ENCODE measurements around the gene ELMO1.

The ELMO1 gene

GRCh38 chr7:37113661-37114355 lies 334.9 kb downstream of the ELMO1 start:
- H3K36me3 Mint-ChIP-seq (ENCODE audit: low read depth) = peaks cover 22% of the 10 kb centered on the region
- H3K27ac Mint-ChIP-seq = no peak overlapping the region
- H3K27me3 Mint-ChIP-seq (ENCODE audit: low read depth) = no peaks in the 10 kb centered on the region
- no peak overlapping the region for H3K4me3 Mint-ChIP-seq
- no peaks in the 10 kb centered on the region for H3K9me3 Mint-ChIP-seq
- H3K4me1 Mint-ChIP-seq (ENCODE audit: low read depth) = peaks cover 29% of the 10 kb centered on the region
- peak; percentile 9 for DNase-seq (ENCODE audit: low spot score)

- Mint-ChIP-seq H3K4me1 (ENCODE audit: low read depth) (peaks cover 37% of the 10 kb centered on the region), H3K4me3 (no peak overlapping the region), H3K27ac (no peak overlapping the region), H3K9me3 (no peaks in the 10 kb centered on the region), H3K27me3 (ENCODE audit: low read depth) (no peaks in the 10 kb centered on the region), H3K36me3 (ENCODE audit: low read depth) (peaks cover 29% of the 10 kb centered on the region)
- DNase-seq (ENCODE audit: low spot score) = no peak
Measured at GRCh38 chr7:37112876-37113275, 335.8 kb downstream of the ELMO1 start.

DNA sequence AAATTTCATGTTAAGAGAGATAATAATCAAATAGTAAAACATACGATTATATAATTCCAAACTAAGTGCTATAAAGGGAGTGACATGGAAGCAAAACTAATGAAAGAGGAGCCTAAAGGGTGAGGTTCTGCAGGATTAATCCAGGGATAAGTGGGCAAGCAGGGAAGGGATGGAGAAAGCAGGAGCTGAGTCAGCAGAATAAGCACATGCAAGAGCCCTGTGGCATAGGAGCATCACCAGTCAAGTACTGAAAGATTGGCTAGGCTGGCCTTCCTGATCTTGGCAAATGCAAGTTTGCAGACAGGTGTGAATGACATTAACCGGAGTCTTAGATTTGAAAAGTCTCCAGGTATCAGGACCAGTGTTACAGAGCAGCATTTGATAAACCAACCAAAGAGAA lies 336.4 kb downstream of the ELMO1 start:
- Mint-ChIP-seq H3K4me1 (ENCODE audit: low read depth) (peaks cover 37% of the 10 kb centered on the region), H3K27me3 (ENCODE audit: low read depth) (no peaks in the 10 kb centered on the region), H3K36me3 (ENCODE audit: low read depth) (peaks cover 29% of the 10 kb centered on the region), H3K27ac (no peak overlapping the region), H3K9me3 (no peaks in the 10 kb centered on the region), H3K4me3 (no peak overlapping the region)
- DNase-seq (ENCODE audit: low spot score) = no peak

DNA sequence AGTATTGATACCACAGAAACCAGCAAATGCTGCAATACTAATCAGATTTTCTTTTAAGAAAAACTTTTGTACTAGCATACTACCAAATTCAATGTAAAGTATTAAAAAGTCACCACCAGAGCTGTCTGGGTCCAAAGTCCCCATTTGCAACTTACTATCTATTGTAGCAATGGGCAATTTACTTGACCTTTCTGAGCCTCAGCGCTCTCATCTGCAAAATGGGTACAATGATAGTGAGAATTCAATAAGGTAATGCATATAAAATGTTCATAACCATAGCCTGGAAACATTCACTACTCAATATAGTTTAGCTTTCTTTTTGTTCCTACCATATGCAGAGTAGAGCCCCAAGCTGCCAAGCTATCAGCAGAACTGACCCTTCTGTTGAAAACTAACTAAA lies 337.2 kb downstream of the ELMO1 start:
- no peaks in the 10 kb centered on the region for H3K9me3 Mint-ChIP-seq
- peaks cover 29% of the 10 kb centered on the region for H3K36me3 Mint-ChIP-seq (ENCODE audit: low read depth)
- DNase-seq (ENCODE audit: low spot score) = no peak
- H3K4me1 Mint-ChIP-seq (ENCODE audit: low read depth) = peaks cover 33% of the 10 kb centered on the region
- no peaks in the 10 kb centered on the region for H3K27me3 Mint-ChIP-seq (ENCODE audit: low read depth)
- H3K27ac Mint-ChIP-seq = no peak overlapping the region
- no peak overlapping the region for H3K4me3 Mint-ChIP-seq

DNA sequence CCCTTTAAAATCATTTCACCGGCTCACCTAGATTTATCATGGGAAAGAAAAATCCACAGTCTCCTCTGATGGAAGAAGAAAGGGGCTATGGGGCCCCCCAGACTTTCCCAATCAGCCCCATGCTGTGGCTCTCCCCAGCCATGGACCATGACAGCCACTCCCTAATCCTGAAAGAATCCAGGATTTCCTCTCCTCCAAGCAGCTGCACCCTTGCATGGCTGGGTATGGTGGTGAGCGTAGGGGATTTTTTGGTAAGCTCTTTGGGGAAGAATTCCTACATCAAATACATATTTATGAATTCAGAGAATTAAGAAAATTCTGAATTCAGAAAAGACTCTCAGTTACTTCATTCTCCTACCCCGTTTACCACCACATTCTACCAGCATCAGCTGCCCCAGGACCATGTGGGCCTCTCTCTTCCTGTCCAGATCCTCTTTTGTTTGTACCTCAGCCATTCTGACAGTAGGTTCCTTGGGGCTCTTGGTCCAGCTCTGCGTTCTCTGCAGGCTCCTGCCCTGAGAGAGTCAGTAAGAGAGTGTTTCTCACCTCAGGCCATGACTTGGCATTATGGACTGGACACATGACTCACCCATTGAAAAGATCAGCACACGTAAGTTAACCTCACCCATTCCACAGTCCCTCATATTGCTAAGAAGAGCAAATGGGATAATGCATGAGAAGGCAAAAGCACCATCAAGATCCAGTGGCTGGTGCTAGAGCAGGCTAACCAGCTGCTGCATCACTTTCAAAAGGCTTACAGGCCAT lies 337.8 kb downstream of the ELMO1 start:
- H3K4me3 Mint-ChIP-seq = no peak overlapping the region
- H3K27me3 Mint-ChIP-seq (ENCODE audit: low read depth) = no peaks in the 10 kb centered on the region
- H3K36me3 Mint-ChIP-seq (ENCODE audit: low read depth) = peaks cover 29% of the 10 kb centered on the region
- peak overlapping the region; percentile 29 for H3K27ac Mint-ChIP-seq
- DNase-seq (ENCODE audit: low spot score) = no peak
- H3K9me3 Mint-ChIP-seq = no peaks in the 10 kb centered on the region
- H3K4me1 Mint-ChIP-seq (ENCODE audit: low read depth) = peaks cover 28% of the 10 kb centered on the region

- no peak overlapping the region for H3K27ac Mint-ChIP-seq
- no peaks in the 10 kb centered on the region for H3K27me3 Mint-ChIP-seq (ENCODE audit: low read depth)
- peaks cover 29% of the 10 kb centered on the region for H3K36me3 Mint-ChIP-seq (ENCODE audit: low read depth)
- H3K9me3 Mint-ChIP-seq = no peaks in the 10 kb centered on the region
- H3K4me1 Mint-ChIP-seq (ENCODE audit: low read depth) = peaks cover 28% of the 10 kb centered on the region
- H3K4me3 Mint-ChIP-seq = no peak overlapping the region
- no peak for DNase-seq (ENCODE audit: low spot score)
Measured at GRCh38 chr7:37109843-37110242, 338.8 kb downstream of the ELMO1 start.

DNA sequence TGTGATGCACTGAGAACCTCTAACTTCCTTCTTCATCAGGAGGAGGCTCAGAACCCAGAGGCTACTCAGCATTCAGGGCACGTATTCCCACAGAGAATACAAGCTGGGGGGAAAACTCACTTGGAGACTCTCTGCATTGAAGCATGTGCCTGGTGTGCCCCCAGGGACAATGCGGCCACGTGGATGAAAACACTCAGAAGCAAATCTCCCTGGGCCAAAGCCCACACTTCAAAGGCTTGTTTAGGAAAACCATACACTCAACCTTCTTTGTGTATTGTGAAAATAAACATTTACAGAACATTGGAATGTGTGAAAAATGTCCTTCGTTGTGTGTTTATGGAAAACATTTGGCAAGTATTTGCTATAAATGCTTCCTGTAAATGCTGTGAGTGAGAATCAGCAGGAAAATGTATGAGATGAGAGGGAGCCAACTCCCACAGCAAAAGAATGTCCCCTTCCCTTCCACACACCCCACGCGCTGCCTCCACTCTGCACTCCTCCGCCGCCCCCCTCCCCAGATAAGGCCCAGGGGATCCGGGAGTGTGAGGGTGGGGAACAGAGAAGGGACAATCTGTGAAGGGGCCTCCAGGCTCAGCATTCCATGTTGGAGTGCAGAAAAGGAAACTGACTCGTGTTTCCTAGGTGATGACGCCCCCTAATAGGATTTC lies 339.5 kb downstream of the ELMO1 start:
- Mint-ChIP-seq H3K4me3 (no peak overlapping the region), H3K27ac (no peak overlapping the region), H3K36me3 (ENCODE audit: low read depth) (peaks cover 26% of the 10 kb centered on the region), H3K4me1 (ENCODE audit: low read depth) (peaks cover 28% of the 10 kb centered on the region), H3K9me3 (no peaks in the 10 kb centered on the region), H3K27me3 (ENCODE audit: low read depth) (no peaks in the 10 kb centered on the region)
- no peak for DNase-seq (ENCODE audit: low spot score)

GRCh38 chr7:37108615-37109014 lies 340.0 kb downstream of the ELMO1 start:
- Mint-ChIP-seq H3K36me3 (ENCODE audit: low read depth) (peaks cover 22% of the 10 kb centered on the region), H3K9me3 (no peaks in the 10 kb centered on the region), H3K27ac (no peak overlapping the region), H3K4me1 (ENCODE audit: low read depth) (peaks cover 24% of the 10 kb centered on the region), H3K27me3 (ENCODE audit: low read depth) (no peaks in the 10 kb centered on the region), H3K4me3 (no peak overlapping the region)
- DNase-seq (ENCODE audit: low spot score) = no peak

DNA sequence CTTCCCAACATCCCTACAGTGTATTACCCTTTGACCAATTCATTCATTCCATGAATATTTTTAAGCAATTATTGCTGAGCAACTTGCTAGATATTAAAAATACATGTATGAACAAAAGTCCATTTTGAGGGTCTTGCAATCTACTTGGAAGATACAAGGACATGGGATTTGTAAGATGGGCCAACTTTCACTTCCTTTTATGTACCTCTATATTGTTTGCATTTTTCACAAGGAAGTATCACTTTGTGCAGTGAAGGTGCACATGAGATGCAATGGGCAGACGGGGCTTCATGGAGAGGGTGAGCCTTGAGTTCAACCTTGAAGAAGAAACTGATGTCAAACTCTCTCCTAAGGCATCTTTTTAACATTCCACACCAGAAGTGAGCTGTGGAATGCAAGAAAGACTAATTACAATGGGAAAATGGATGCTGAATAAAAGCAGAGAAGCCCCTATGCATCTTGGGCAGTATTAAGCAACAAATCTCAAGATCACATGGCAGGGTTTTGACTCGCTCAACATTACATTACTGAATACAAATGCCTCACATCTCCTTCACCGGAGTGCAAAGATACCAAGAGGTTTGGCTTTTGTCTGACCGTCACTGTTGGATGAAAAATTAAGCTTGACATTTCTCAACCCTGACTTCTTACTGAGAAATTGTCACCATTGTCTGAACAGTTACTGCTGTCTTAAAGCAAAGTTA lies 341.5 kb downstream of the ELMO1 start:
- Mint-ChIP-seq H3K36me3 (ENCODE audit: low read depth) (peaks cover 14% of the 10 kb centered on the region), H3K27ac (no peak overlapping the region), H3K27me3 (ENCODE audit: low read depth) (no peaks in the 10 kb centered on the region), H3K4me3 (no peak overlapping the region), H3K4me1 (ENCODE audit: low read depth) (peaks cover 23% of the 10 kb centered on the region), H3K9me3 (no peaks in the 10 kb centered on the region)
- DNase-seq (ENCODE audit: low spot score) = no peak

DNA sequence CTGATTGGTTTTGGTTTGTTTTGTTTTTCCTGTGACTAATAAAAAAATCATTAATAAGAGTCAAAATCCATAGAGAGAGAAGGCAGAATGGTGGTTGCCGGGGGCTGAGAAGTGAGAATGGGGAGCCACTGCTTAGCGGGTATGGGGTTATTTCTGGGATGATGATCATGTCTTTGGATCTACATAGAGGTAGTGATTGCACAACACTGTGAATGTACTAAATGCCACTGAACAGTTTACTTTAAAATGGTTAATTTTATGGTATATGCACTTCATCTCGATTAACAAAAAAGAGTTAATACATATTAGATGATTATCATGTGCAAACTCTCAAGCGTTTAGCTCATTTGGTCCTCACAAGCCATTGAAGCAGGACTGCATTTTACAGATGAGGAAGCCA lies 342.9 kb downstream of the ELMO1 start:
- DNase-seq (ENCODE audit: low spot score) = no peak
- Mint-ChIP-seq H3K27ac (no peak overlapping the region), H3K4me1 (ENCODE audit: low read depth) (peaks cover 24% of the 10 kb centered on the region), H3K27me3 (ENCODE audit: low read depth) (no peaks in the 10 kb centered on the region), H3K36me3 (ENCODE audit: low read depth) (peaks cover 14% of the 10 kb centered on the region), H3K9me3 (no peaks in the 10 kb centered on the region), H3K4me3 (no peak overlapping the region)

DNA sequence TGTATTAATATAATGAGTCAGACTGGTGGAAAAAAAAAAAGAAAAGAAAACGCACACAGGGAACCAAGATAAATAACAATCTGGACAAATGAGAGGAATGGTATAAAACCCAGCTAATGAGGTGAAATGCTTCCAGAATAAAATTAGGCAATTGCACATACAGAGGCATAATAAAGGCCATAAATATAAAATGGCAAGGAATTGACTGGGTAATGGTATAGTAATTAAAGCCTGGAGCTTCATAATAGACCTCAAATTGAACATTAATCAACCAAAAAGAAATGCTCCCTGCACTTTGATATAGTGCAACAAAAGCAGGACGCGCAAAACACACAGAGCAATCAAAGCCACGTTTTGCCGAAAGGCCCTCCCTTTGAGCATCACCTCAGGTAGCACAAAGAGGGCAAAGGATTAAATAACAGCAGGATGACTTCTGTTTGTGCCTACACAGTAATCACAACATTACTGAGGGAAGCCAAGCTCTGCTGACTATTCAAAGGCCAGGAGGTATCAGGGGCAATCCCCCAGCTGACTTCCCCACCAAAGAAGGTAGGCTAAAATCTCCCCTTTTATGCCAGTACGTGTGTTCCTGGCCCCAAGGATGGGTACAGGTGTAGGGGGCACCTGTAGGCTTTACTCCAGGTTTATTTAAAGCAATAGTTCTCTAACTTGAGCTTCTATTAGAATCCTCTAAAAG lies 343.7 kb downstream of the ELMO1 start:
- Mint-ChIP-seq H3K27me3 (ENCODE audit: low read depth) (no peaks in the 10 kb centered on the region), H3K4me1 (ENCODE audit: low read depth) (peaks cover 24% of the 10 kb centered on the region), H3K9me3 (no peaks in the 10 kb centered on the region), H3K4me3 (no peak overlapping the region), H3K27ac (no peak overlapping the region), H3K36me3 (ENCODE audit: low read depth) (peaks cover 14% of the 10 kb centered on the region)
- DNase-seq (ENCODE audit: low spot score) = no peak

DNA sequence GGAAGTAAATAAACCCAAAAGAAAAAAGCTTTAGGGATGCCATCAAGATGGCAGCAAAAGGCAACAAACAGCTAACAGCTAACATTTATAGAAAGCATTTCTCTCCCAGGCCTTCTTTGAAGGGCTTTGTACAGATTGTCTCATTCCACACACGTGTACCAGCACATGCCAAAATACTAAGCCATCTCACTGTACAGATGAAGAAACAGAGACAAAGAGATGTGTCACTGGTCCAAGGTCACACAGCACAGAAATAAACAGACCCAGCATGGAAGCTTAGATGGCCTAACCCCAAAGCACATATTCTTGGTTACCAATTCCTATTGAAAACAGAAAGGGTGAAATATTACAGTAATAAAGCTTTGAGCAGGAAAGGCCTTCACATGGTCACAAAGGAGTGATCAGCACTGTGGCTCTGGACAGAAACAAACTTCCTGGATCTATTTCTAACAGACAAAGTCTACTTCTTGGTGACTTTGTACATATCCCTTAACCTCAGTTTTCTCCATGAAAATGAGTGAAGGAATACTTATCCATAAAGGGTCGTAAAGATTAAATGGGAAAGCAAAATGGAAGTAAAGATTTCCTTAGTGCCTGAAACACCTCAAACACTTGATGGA lies 346.0 kb downstream of the ELMO1 start:
- DNase-seq (ENCODE audit: low spot score) = no peak
- Mint-ChIP-seq H3K36me3 (ENCODE audit: low read depth) (peaks cover 9% of the 10 kb centered on the region), H3K4me3 (no peak overlapping the region), H3K27me3 (ENCODE audit: low read depth) (no peaks in the 10 kb centered on the region), H3K9me3 (no peaks in the 10 kb centered on the region), H3K4me1 (ENCODE audit: low read depth) (peaks cover 15% of the 10 kb centered on the region), H3K27ac (no peak overlapping the region)

- Mint-ChIP-seq H3K27me3 (ENCODE audit: low read depth) (no peaks in the 10 kb centered on the region), H3K4me1 (ENCODE audit: low read depth) (peaks cover 16% of the 10 kb centered on the region), H3K9me3 (no peaks in the 10 kb centered on the region), H3K36me3 (ENCODE audit: low read depth) (peaks cover 21% of the 10 kb centered on the region), H3K4me3 (no peak overlapping the region), H3K27ac (peak overlapping the region; percentile 8)
- DNase-seq (ENCODE audit: low spot score) = no peak
Measured at GRCh38 chr7:37100735-37101331, 347.8 kb downstream of the ELMO1 start.
